ENCODE results near the gene IDH1.

Gene IDH1

GRCh38 chr2:208208335-208209085, 46.4 kb downstream of the IDH1 start:
- DNase-seq, result no peak

GRCh38 chr2:208207769-208208168, 47.1 kb downstream of the IDH1 start:
- DNase-seq, result peak in 1 of 3 donors; percentile 11

GRCh38 chr2:208204166-208204565, 50.7 kb downstream of the IDH1 start:
- peak in 2 of 3 donors; percentile 16 to 17 for DNase-seq

- DNase-seq, result no peak
Measured at GRCh38 chr2:208195531-208195930, 59.3 kb downstream of the IDH1 start.

- no peak for DNase-seq
Measured at GRCh38 chr2:208192611-208193236, 62.1 kb downstream of the IDH1 start.

GRCh38 chr2:208189810-208190503, 64.9 kb downstream of the IDH1 start, which contains the start of gene C2orf80:
TSS of gene C2orf80 (minus strand) at chr2:208190030. CDS start at chr2:208186986, 3,044 bp downstream.
- no peak for DNase-seq

GRCh38 chr2:208189069-208189809, 65.6 kb downstream of the IDH1 start:
- no peak for DNase-seq

- no peak for DNase-seq
Measured at GRCh38 chr2:208186893-208187292, 68.0 kb downstream of the IDH1 start.

- DNase-seq, result no peak
Measured at GRCh38 chr2:208186465-208186864, 68.4 kb downstream of the IDH1 start.
